ENCODE results near the gene FHOD1. TPM values are rescaled to one million over a fixed set of nuclear protein-coding genes. Genes with fewer than 3 reads are reported as not detected.
A peak's percentile ranks its signal among the peaks of the same experiment; 100 is the strongest.

Gene FHOD1
- total RNA-seq, 1 experiment from 2014 or later: 58.2 TPM

DNA sequence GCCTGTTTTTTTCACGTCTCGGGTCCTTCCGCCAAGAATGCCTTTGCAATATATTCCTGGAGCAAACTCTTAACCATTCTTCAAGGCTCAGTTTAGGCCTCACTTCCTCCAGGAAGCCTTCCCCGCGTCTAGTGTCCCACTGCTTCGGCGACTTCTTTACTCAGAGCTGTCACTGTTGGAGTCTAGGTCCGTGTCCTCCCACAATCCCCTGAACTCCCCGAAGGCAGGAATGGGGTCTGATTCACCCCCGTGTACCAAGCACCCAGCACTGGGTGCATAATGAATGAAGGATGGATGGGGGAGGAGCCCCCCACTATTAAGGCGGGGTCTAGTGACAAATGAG is 64.0 kb downstream of the FHOD1 start:
- no peak overlapping the region for H3K27ac ChIP-seq
- peak overlapping the region; percentile 84 for H3K4me2 ChIP-seq
- BruUV-seq (replicated peaks): no TSS peak
- no peak for DNase-seq
- TF ChIP-seq EZH2 (IDR thresholded peaks at IDR 0.05; ENCODE audit: low read depth): no peak
- TF ChIP-seq, protein P1, sequence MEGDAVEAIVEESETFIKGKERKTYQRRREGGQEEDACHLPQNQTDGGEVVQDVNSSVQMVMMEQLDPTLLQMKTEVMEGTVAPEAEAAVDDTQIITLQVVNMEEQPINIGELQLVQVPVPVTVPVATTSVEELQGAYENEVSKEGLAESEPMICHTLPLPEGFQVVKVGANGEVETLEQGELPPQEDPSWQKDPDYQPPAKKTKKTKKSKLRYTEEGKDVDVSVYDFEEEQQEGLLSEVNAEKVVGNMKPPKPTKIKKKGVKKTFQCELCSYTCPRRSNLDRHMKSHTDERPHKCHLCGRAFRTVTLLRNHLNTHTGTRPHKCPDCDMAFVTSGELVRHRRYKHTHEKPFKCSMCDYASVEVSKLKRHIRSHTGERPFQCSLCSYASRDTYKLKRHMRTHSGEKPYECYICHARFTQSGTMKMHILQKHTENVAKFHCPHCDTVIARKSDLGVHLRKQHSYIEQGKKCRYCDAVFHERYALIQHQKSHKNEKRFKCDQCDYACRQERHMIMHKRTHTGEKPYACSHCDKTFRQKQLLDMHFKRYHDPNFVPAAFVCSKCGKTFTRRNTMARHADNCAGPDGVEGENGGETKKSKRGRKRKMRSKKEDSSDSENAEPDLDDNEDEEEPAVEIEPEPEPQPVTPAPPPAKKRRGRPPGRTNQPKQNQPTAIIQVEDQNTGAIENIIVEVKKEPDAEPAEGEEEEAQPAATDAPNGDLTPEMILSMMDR (conservative IDR thresholded peaks at IDR 0.05): no peak
- no peaks in the 10 kb centered on the region for H3K9me2 ChIP-seq (ENCODE audit: insufficient read depth)
- H3K4me1 ChIP-seq (replicated peaks; ENCODE audit: insufficient read depth): peaks cover 50% of the 10 kb centered on the region
- H3K79me2 ChIP-seq (ENCODE audit: low read depth): peaks cover 16% of the 10 kb centered on the region
- intact Hi-C loops (cut with micrococcal nuclease; ENCODE audit: unreplicated experiment): no loop called here
- H3K27me3 ChIP-seq (ENCODE audit: insufficient read depth, low read depth): no peaks in the 10 kb centered on the region
- H3K36me3 ChIP-seq (ENCODE audit: low read depth): no peaks in the 10 kb centered on the region
- no peaks in the 10 kb centered on the region for H3K9me3 ChIP-seq (ENCODE audit: insufficient read depth, low read depth)
- H2AFZ ChIP-seq: peak overlapping the region; percentile 75; the same call in 1 of the 2 replicates
- no peaks in the 10 kb centered on the region for H4K20me1 ChIP-seq (ENCODE audit: insufficient read depth)
- ChIA-PET CTCF (no interaction called here), POLR2A (ENCODE audit: unreplicated experiment) (no interaction called here)
- peaks cover 31% of the 10 kb centered on the region; the same call in 1 of the 2 replicates for H3F3A ChIP-seq (ENCODE audit: insufficient read depth, low read depth)
- peak overlapping the region; percentile 67 for H3K4me3 ChIP-seq

DNA sequence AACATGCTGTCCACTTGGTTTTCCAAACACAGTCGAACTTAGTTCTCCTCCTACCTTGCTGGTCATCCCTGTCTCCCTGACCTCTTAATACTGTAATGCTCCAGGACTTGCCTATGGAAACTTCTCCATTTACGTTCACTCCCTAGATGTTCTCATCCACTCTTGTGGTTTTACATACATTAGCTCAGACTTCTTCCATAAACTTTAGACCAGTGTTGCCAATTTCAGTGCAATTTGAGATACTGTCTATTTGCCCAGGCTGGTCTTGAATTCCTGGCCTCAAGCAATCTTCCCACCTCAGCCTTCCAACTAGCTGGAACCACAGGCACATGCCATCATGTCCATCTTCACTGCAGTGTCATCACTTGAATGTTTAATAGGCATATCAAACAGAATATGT is 65.0 kb downstream of the FHOD1 start:
- POLR2A ChIA-PET (ENCODE audit: unreplicated experiment): no interaction called here
- H3K9me2 ChIP-seq (ENCODE audit: insufficient read depth): no peaks in the 10 kb centered on the region
- peak overlapping the region; percentile 84 for H3K4me2 ChIP-seq
- H3K4me1 ChIP-seq (replicated peaks; ENCODE audit: insufficient read depth): peaks cover 57% of the 10 kb centered on the region
- H3K79me2 ChIP-seq (ENCODE audit: low read depth): peaks cover 16% of the 10 kb centered on the region
- H2AFZ ChIP-seq: no peak overlapping the region
- no peak overlapping the region for H3K27ac ChIP-seq
- H3F3A ChIP-seq (ENCODE audit: insufficient read depth, low read depth): peaks cover 38% of the 10 kb centered on the region; the same call in 1 of the 2 replicates
- TSS peak; percentile 52 for BruUV-seq (replicated peaks)
- intact Hi-C loops (cut with micrococcal nuclease; ENCODE audit: unreplicated experiment): no loop called here
- no peak for TF ChIP-seq EZH2 (IDR thresholded peaks at IDR 0.05; ENCODE audit: low read depth)
- TF ChIP-seq, protein P1 (conservative IDR thresholded peaks at IDR 0.05): no peak
- H3K9me3 ChIP-seq (ENCODE audit: insufficient read depth, low read depth): no peaks in the 10 kb centered on the region
- H4K20me1 ChIP-seq (ENCODE audit: insufficient read depth): no peaks in the 10 kb centered on the region
- H3K27me3 ChIP-seq (ENCODE audit: insufficient read depth, low read depth): no peaks in the 10 kb centered on the region
- CTCF ChIA-PET: no interaction called here
- DNase-seq: no peak
- H3K4me3 ChIP-seq: 0 out of 2 replicates have a peak overlapping the region, but pooled peaks have one; percentile 67
- H3K36me3 ChIP-seq (ENCODE audit: low read depth): no peaks in the 10 kb centered on the region

DNA sequence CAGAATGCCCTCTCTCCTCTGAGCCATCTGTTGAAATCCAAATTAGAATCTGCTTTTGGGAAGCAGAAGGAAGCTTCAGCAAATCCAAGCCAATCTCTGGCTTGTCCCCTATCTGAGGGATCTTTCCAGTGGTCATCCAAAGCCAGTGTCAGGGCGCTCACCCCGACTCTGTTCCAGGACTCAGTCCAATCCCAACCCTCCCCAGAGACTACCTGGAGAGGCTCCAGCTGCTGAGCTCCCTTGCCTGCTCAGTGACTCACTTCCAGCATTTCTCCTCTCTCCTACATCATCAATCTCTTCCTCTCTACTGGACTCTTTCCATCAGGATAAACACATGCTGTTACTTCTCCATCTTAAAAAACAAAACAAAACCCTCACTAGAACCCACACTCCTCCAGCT is 65.9 kb downstream of the FHOD1 start:
- TF ChIP-seq, protein P1 (conservative IDR thresholded peaks at IDR 0.05): no peak
- no peak for TF ChIP-seq EZH2 (IDR thresholded peaks at IDR 0.05; ENCODE audit: low read depth)
- Histone ChIP-seq H3K4me1 (replicated peaks; ENCODE audit: insufficient read depth) (peaks cover 52% of the 10 kb centered on the region), H3K36me3 (ENCODE audit: low read depth) (no peaks in the 10 kb centered on the region), H3K9me2 (ENCODE audit: insufficient read depth) (no peaks in the 10 kb centered on the region), H2AFZ (no peak overlapping the region), H3K27ac (no peak overlapping the region), H3F3A (ENCODE audit: insufficient read depth, low read depth) (peaks cover 41% of the 10 kb centered on the region; the same call in 1 of the 2 replicates), H3K9me3 (ENCODE audit: insufficient read depth, low read depth) (no peaks in the 10 kb centered on the region), H3K4me3 (no peak overlapping the region), H4K20me1 (ENCODE audit: insufficient read depth) (no peaks in the 10 kb centered on the region), H3K4me2 (no peak overlapping the region), H3K27me3 (ENCODE audit: insufficient read depth, low read depth) (no peaks in the 10 kb centered on the region), H3K79me2 (ENCODE audit: low read depth) (peaks cover 16% of the 10 kb centered on the region)
- BruUV-seq (replicated peaks): no TSS peak
- POLR2A ChIA-PET (ENCODE audit: unreplicated experiment): interaction anchor here (0.6 kb wide), 1 partner anchor 23 kb away, joined by 3 read pairs; no protein-coding TSS in a partner anchor
- no peak for DNase-seq
- CTCF ChIA-PET: no interaction called here
- intact Hi-C loops (cut with micrococcal nuclease; ENCODE audit: unreplicated experiment): no loop called here

Data from PC-9 (cell line).